ENCODE results near the gene ATXN1.

Gene ATXN1

GRCh38 chr6:16684195-16684689 is 77.0 kb downstream of the ATXN1 start:
- no peak for DNase-seq (ENCODE audit: extremely low read depth, low read depth)
- H3K4me3 ChIP-seq (replicated peaks; ENCODE audit: low read depth, low read length): no peak overlapping the region
- no peak for TF ChIP-seq CTCF (IDR thresholded peaks at IDR 0.05; ENCODE audit: low read depth, low read length, missing control alignments)

GRCh38 chr6:16683641-16684194 is 77.5 kb downstream of the ATXN1 start:
- no peak overlapping the region for H3K4me3 ChIP-seq (replicated peaks; ENCODE audit: low read depth, low read length)
- DNase-seq (ENCODE audit: extremely low read depth, low read depth): peak; percentile 74
- no peak for TF ChIP-seq CTCF (IDR thresholded peaks at IDR 0.05; ENCODE audit: low read depth, low read length, missing control alignments)

GRCh38 chr6:16681260-16681873 is 79.9 kb downstream of the ATXN1 start:
- TF ChIP-seq CTCF (IDR thresholded peaks at IDR 0.05; ENCODE audit: low read depth, low read length, missing control alignments): no peak
- no peak overlapping the region for H3K4me3 ChIP-seq (replicated peaks; ENCODE audit: low read depth, low read length)
- DNase-seq (ENCODE audit: extremely low read depth, low read depth): peak; percentile 61

- no peak for DNase-seq (ENCODE audit: extremely low read depth, low read depth)
- H3K4me3 ChIP-seq (replicated peaks; ENCODE audit: low read depth, low read length): no peak overlapping the region
- no peak for TF ChIP-seq CTCF (IDR thresholded peaks at IDR 0.05; ENCODE audit: low read depth, low read length, missing control alignments)
These were observed 82.2 kb downstream of the ATXN1 start for GRCh38 chr6:16679050-16679449.

GRCh38 chr6:16677458-16677857 is 83.8 kb downstream of the ATXN1 start:
- no peak for TF ChIP-seq CTCF (IDR thresholded peaks at IDR 0.05; ENCODE audit: low read depth, low read length, missing control alignments)
- H3K4me3 ChIP-seq (replicated peaks; ENCODE audit: low read depth, low read length): no peak overlapping the region
- DNase-seq (ENCODE audit: extremely low read depth, low read depth): no peak

- H3K4me3 ChIP-seq (replicated peaks; ENCODE audit: low read depth, low read length): no peak overlapping the region
- DNase-seq (ENCODE audit: extremely low read depth, low read depth): no peak
- no peak for TF ChIP-seq CTCF (IDR thresholded peaks at IDR 0.05; ENCODE audit: low read depth, low read length, missing control alignments)
These were observed 84.3 kb downstream of the ATXN1 start for GRCh38 chr6:16676978-16677377.

Data from HFF-Myc (cell line).